ENCODE data around the gene HOXB3. TPM values are rescaled to one million over a fixed set of nuclear protein-coding genes. Genes with fewer than 3 reads are reported as not detected.

HOXB3 gene
- total RNA-seq, 1 experiment from 2014 or later, result 6.0 TPM

DNA sequence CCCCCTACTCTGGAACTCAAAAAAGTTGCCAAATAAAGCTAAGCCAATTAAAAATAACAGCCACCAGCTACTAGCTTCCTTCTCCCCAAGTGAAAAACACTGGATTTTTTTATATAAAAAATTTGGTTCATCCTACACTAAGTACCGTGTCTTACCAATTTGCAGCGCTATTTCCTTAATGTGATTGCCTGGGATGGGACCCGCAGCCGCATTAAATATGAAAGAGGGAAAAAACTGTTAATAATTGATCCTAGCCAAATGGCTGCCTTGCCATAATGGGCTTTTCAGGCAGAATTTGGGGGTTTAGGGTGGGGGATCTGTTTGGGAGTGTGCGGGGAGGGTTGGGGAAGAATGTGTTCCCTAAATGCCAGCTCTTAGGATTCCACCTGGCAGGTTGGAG, 34.1 kb upstream of the HOXB3 start:
- H3K27me3 ChIP-seq (ENCODE audit: low read length), result peaks cover 50% of the 10 kb centered on the region
- no peak overlapping the region for H3K27ac ChIP-seq (ENCODE audit: low read length)
- H3K4me3 ChIP-seq (ENCODE audit: low read length), result peak overlapping the region; percentile 70
- H3K79me2 ChIP-seq (ENCODE audit: low read length), result no peaks in the 10 kb centered on the region
- no peak for TF ChIP-seq CTCF (conservative IDR thresholded peaks at IDR 0.05; ENCODE audit: low read depth, low read length)
- no peak for TF ChIP-seq EZH2 (IDR thresholded peaks at IDR 0.05; ENCODE audit: low read length, unreplicated experiment)
- TF ChIP-seq EZH2phosphoT487 (IDR thresholded peaks at IDR 0.05; ENCODE audit: borderline replicate concordance, low read length), result no peak
- H3K4me2 ChIP-seq (ENCODE audit: low read length), result peak overlapping the region; percentile 85
- H3K9me2 ChIP-seq (replicated peaks; ENCODE audit: low read length), result no peaks in the 10 kb centered on the region
- ChIA-PET POLR2A (ENCODE audit: unreplicated experiment) (interaction anchor here (0.6 kb wide), 1 partner anchor 12 kb away, joined by 23 read pairs; no protein-coding TSS in a partner anchor), CTCF (interaction anchor here (0.6 to 1.0 kb wide), 4 partner anchors 12 to 360 kb away, joined by 3 to 13 read pairs (median 3); no protein-coding TSS in a partner anchor)
- intact Hi-C loops (cut with micrococcal nuclease), result no loop called here
- H3K36me3 ChIP-seq (ENCODE audit: low read depth, low read length), result no peaks in the 10 kb centered on the region
- no peak overlapping the region for H2AFZ ChIP-seq (ENCODE audit: low read length)
- H3K4me1 ChIP-seq (ENCODE audit: insufficient read depth, low read length), result peaks cover 19% of the 10 kb centered on the region
- no peaks in the 10 kb centered on the region for H3K9me3 ChIP-seq (ENCODE audit: low read length)
- no peaks in the 10 kb centered on the region for H3F3A ChIP-seq (ENCODE audit: low read length, unreplicated experiment)
- H3K9ac ChIP-seq (ENCODE audit: low read length), result no peak overlapping the region
- no peaks in the 10 kb centered on the region for H4K20me1 ChIP-seq (ENCODE audit: low read length)
- no peak for ATAC-seq
- TSS peak; percentile 18 for BruUV-seq (replicated peaks)
- DNase-seq, result no peak

DNA sequence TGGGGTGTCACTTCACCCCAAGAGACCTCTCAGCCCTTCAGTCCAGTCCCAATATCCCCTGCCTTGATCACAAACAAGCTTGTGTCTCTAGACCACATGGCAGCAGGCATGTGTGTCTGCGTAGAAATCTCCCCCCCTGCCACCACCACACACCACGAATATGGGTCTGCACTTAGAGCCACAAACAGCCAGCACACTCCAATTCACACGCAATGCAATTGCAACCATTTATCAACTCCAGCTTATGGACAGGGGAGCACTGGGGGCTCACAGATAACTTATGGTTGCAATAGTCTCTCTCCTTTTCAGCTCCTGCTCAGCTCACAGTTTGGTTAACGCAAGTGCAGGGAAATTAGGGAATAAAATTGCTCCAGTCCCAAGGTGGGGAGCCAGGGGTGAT, 33.5 kb upstream of the HOXB3 start:
- H3K4me3 ChIP-seq (ENCODE audit: low read length), result no peak overlapping the region
- H2AFZ ChIP-seq (ENCODE audit: low read length), result no peak overlapping the region
- DNase-seq, result no peak
- no peaks in the 10 kb centered on the region for H3K36me3 ChIP-seq (ENCODE audit: low read depth, low read length)
- H3K4me2 ChIP-seq (ENCODE audit: low read length), result no peak overlapping the region
- ChIA-PET CTCF (interaction anchor here (0.6 to 1.0 kb wide), 4 partner anchors 13 to 673 kb away, joined by 3 to 13 read pairs (median 3); no protein-coding TSS in a partner anchor), POLR2A (ENCODE audit: unreplicated experiment) (interaction anchor here (0.6 kb wide), 1 partner anchor 13 kb away, joined by 23 read pairs; no protein-coding TSS in a partner anchor)
- TF ChIP-seq EZH2phosphoT487 (IDR thresholded peaks at IDR 0.05; ENCODE audit: borderline replicate concordance, low read length) (no peak), EZH2 (IDR thresholded peaks at IDR 0.05; ENCODE audit: low read length, unreplicated experiment) (no peak), CTCF (conservative IDR thresholded peaks at IDR 0.05; ENCODE audit: low read depth, low read length) (no peak)
- peaks cover 22% of the 10 kb centered on the region for H3K4me1 ChIP-seq (ENCODE audit: insufficient read depth, low read length)
- no peak for ATAC-seq
- no peak overlapping the region for H3K9ac ChIP-seq (ENCODE audit: low read length)
- H3K27me3 ChIP-seq (ENCODE audit: low read length), result peaks cover 48% of the 10 kb centered on the region
- no peaks in the 10 kb centered on the region for H4K20me1 ChIP-seq (ENCODE audit: low read length)
- H3K79me2 ChIP-seq (ENCODE audit: low read length), result no peaks in the 10 kb centered on the region
- no TSS peak for BruUV-seq (replicated peaks)
- no peaks in the 10 kb centered on the region for H3F3A ChIP-seq (ENCODE audit: low read length, unreplicated experiment)
- intact Hi-C loops (cut with micrococcal nuclease), result no loop called here
- no peaks in the 10 kb centered on the region for H3K9me2 ChIP-seq (replicated peaks; ENCODE audit: low read length)
- H3K27ac ChIP-seq (ENCODE audit: low read length), result no peak overlapping the region
- no peaks in the 10 kb centered on the region for H3K9me3 ChIP-seq (ENCODE audit: low read length)

DNA sequence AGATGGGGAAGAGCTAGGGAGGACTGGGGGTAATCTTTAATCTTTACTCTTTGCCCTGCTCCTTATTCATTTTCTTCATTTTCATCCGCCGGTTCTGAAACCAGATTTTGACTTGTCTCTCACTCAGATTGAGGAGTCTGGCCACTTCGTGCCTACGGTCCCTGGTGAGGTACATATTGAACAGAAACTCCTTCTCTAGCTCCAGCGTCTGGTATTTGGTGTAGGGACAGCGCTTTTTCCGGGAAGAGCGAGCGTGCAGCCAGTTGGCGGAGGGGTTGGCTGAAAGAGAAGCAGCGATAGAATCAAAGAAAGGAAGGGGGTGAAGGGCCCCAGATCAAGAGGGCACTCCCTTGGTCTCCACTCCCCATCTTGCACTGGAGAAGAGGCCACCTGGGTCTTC, 32.8 kb upstream of the HOXB3 start:
- Histone ChIP-seq H3K4me3 (ENCODE audit: low read length) (no peak overlapping the region), H3K9ac (ENCODE audit: low read length) (no peak overlapping the region), H3K27ac (ENCODE audit: low read length) (no peak overlapping the region), H3K9me2 (replicated peaks; ENCODE audit: low read length) (no peaks in the 10 kb centered on the region), H2AFZ (ENCODE audit: low read length) (no peak overlapping the region), H3K9me3 (ENCODE audit: low read length) (no peaks in the 10 kb centered on the region), H3K27me3 (ENCODE audit: low read length) (peaks cover 47% of the 10 kb centered on the region), H3K4me1 (ENCODE audit: insufficient read depth, low read length) (peaks cover 29% of the 10 kb centered on the region), H3K79me2 (ENCODE audit: low read length) (no peaks in the 10 kb centered on the region), H3K36me3 (ENCODE audit: low read depth, low read length) (no peaks in the 10 kb centered on the region), H3K4me2 (ENCODE audit: low read length) (no peak overlapping the region), H4K20me1 (ENCODE audit: low read length) (no peaks in the 10 kb centered on the region), H3F3A (ENCODE audit: low read length, unreplicated experiment) (no peaks in the 10 kb centered on the region)
- intact Hi-C loops (cut with micrococcal nuclease), result no loop called here
- no peak for DNase-seq
- CTCF ChIA-PET, result no interaction called here
- POLR2A ChIA-PET (ENCODE audit: unreplicated experiment), result no interaction called here
- no peak for ATAC-seq
- no peak for TF ChIP-seq EZH2phosphoT487 (IDR thresholded peaks at IDR 0.05; ENCODE audit: borderline replicate concordance, low read length)
- TF ChIP-seq EZH2 (IDR thresholded peaks at IDR 0.05; ENCODE audit: low read length, unreplicated experiment), result no peak
- no peak for TF ChIP-seq CTCF (conservative IDR thresholded peaks at IDR 0.05; ENCODE audit: low read depth, low read length)
- no TSS peak for BruUV-seq (replicated peaks)
